Measurements from ENCODE around the gene ZNF862. TPM values are rescaled to one million over a fixed set of nuclear protein-coding genes. Genes with fewer than 3 reads are reported as not detected.
"Not testable (repeated sequence)": the region's sequence is repeated elsewhere in the genome, so short reads cannot be mapped to it uniquely, and the experiment has no call there.

The ZNF862 gene
- total and polyA plus RNA-seq, 7 donors = 0.92 to 23.8 (median 12.5) TPM

DNA sequence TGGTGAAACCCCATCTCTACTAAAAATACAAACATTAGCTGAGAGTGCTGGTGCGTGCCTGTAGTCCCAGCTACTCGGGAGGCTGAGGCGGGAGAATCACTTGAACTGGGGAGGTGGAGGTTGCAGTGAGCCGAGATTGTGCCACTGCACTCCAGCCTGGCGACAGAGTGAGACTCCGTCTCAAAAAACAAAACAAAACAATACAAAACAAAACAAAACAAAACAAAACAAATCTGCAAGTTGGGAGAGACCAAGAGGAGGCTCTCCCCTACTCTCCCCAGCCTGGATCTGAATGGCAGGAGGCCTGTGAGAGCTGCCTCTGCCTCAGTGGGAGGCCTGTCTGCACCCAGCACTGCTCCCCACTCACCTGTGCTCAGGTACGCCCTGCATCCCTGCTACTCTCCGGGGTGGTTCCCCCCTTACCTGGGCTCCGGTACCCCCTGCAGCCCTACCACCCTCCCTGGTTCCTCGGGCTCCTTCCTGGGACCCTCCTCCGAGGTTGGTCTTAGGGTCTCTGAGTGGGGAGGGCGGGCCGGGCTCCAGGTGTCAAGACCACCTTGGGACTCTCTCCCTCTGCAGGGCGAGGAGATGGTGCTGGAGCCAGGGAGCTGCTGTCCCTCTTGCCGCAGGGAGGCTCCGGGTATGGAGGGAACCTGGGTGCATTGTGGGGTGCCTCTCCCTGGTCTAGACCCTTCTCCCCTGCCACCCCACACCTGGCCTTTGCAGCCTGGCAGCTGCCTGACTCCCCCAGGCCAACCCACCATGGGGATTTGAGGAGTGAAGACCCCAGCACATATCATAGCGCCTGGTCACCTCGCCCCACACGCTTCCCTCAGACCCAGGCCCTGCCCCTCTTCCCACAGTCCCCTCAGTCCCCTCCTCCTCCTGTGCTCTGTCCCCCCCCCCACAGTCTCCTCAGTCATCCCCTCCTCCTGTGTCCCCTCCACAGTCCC lies 9.5 kb upstream of the ZNF862 start:
- H3K4me3 ChIP-seq = no peak overlapping the region
- no peaks in the 10 kb centered on the region for H3K4me1 ChIP-seq
- TF ChIP-seq POLR2A (IDR thresholded peaks at IDR 0.05) (no peak), EP300 (IDR thresholded peaks at IDR 0.05) (no peak), POLR2AphosphoS5 (IDR thresholded peaks at IDR 0.05) (no peak)
- TF ChIP-seq, protein P1, sequence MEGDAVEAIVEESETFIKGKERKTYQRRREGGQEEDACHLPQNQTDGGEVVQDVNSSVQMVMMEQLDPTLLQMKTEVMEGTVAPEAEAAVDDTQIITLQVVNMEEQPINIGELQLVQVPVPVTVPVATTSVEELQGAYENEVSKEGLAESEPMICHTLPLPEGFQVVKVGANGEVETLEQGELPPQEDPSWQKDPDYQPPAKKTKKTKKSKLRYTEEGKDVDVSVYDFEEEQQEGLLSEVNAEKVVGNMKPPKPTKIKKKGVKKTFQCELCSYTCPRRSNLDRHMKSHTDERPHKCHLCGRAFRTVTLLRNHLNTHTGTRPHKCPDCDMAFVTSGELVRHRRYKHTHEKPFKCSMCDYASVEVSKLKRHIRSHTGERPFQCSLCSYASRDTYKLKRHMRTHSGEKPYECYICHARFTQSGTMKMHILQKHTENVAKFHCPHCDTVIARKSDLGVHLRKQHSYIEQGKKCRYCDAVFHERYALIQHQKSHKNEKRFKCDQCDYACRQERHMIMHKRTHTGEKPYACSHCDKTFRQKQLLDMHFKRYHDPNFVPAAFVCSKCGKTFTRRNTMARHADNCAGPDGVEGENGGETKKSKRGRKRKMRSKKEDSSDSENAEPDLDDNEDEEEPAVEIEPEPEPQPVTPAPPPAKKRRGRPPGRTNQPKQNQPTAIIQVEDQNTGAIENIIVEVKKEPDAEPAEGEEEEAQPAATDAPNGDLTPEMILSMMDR (IDR thresholded peaks at IDR 0.05) = no peak
- peaks cover 0 to 11% (median 0%) of the 10 kb centered on the region in 3 donors for H3K27me3 ChIP-seq
- peak; percentile 61 for DNase-seq
- no peaks in the 10 kb centered on the region for H3K9me3 ChIP-seq
- WGBS, 2 donors = 75 to 86% methylated on average over 19 of the region's 19 CpGs
- no peak overlapping the region for H3K27ac ChIP-seq
- intact Hi-C loops (cut with DNase I) = no loop called here
- no peaks in the 10 kb centered on the region for H3K36me3 ChIP-seq

GRCh38 chr7:149830527-149830926 lies 7.6 kb upstream of the ZNF862 start:
- WGBS, 2 donors = 25 to 47% methylated on average over 1 of the region's 1 CpG
- peaks cover 0 to 11% (median 0%) of the 10 kb centered on the region in 3 donors for H3K27me3 ChIP-seq
- H3K4me3 ChIP-seq; H3K4me1 ChIP-seq; DNase-seq; intact Hi-C loops (cut with DNase I); H3K27ac ChIP-seq; H3K36me3 ChIP-seq; H3K9me3 ChIP-seq: not testable (repeated sequence)

- TF ChIP-seq EP300 (IDR thresholded peaks at IDR 0.05) = no peak
- TF ChIP-seq POLR2A (IDR thresholded peaks at IDR 0.05) = no peak
- no peak for TF ChIP-seq POLR2AphosphoS5 (IDR thresholded peaks at IDR 0.05)
- TF ChIP-seq, protein P1 (IDR thresholded peaks at IDR 0.05) = no peak
- intact Hi-C loops (cut with DNase I) = no loop called here
- Histone ChIP-seq H3K4me1 (no peaks in the 10 kb centered on the region), H3K9me3 (no peaks in the 10 kb centered on the region), H3K27ac (no peak overlapping the region), H3K36me3 (no peaks in the 10 kb centered on the region), H3K4me3 (no peak overlapping the region), H3K27me3 (peaks cover 0 to 11% (median 0%) of the 10 kb centered on the region in 3 donors)
- 38 to 64% methylated on average over 11 of the region's 11 CpGs for WGBS, 2 donors
- peak; percentile 52 for DNase-seq
Observed at GRCh38 chr7:149830997-149831740, 7.0 kb upstream of the ZNF862 start.

- Histone ChIP-seq H3K27me3 (peaks cover 0 to 11% (median 0%) of the 10 kb centered on the region in 3 donors), H3K4me1 (no peaks in the 10 kb centered on the region), H3K9me3 (no peaks in the 10 kb centered on the region), H3K36me3 (no peaks in the 10 kb centered on the region), H3K27ac (no peak overlapping the region), H3K4me3 (no peak overlapping the region)
- TF ChIP-seq POLR2A (IDR thresholded peaks at IDR 0.05) (no peak), POLR2AphosphoS5 (IDR thresholded peaks at IDR 0.05) (no peak), EP300 (IDR thresholded peaks at IDR 0.05) (no peak)
- TF ChIP-seq, protein P1 (IDR thresholded peaks at IDR 0.05) = no peak
- peak; percentile 55 for DNase-seq
- WGBS, 2 donors = 79 to 82% methylated on average over 9 of the region's 9 CpGs
- intact Hi-C loops (cut with DNase I) = no loop called here
Observed at GRCh38 chr7:149831741-149832219, 6.4 kb upstream of the ZNF862 start.
